ENCODE data around the gene TIGD3.

Gene TIGD3

GRCh38 chr11:65355776-65356393 lies 1.3 kb downstream of the TIGD3 start:
- Histone ChIP-seq H3K9me3 (ENCODE audit: control insufficient read depth, low read length) (no peaks in the 10 kb centered on the region), H3K4me1 (no peaks in the 10 kb centered on the region), H3K36me3 (ENCODE audit: control insufficient read depth, insufficient read depth, low read length) (no peaks in the 10 kb centered on the region), H3K27ac (peak overlapping the region; percentile 53), H3K9ac (no peak overlapping the region), H3K27me3 (ENCODE audit: control insufficient read depth, insufficient read depth, low read length) (no peaks in the 10 kb centered on the region), H2AFZ (peak overlapping the region; percentile 72), H3K4me3 (ENCODE audit: low read depth, low read length) (no peak overlapping the region), H3K4me2 (ENCODE audit: low read length) (peak overlapping the region; percentile 17), H3K79me2 (no peaks in the 10 kb centered on the region)
- TF ChIP-seq CTCF (IDR thresholded peaks at IDR 0.05) = no peak

GRCh38 chr11:65356394-65356972 lies 1.9 kb downstream of the TIGD3 start:
- no peaks in the 10 kb centered on the region for H3K79me2 ChIP-seq
- H3K27me3 ChIP-seq (ENCODE audit: control insufficient read depth, insufficient read depth, low read length) = no peaks in the 10 kb centered on the region
- H3K9ac ChIP-seq = no peak overlapping the region
- H3K4me1 ChIP-seq = no peaks in the 10 kb centered on the region
- no peak overlapping the region for H3K27ac ChIP-seq
- no peak overlapping the region for H3K4me2 ChIP-seq (ENCODE audit: low read length)
- H3K9me3 ChIP-seq (ENCODE audit: control insufficient read depth, low read length) = no peaks in the 10 kb centered on the region
- H2AFZ ChIP-seq = no peak overlapping the region
- H3K4me3 ChIP-seq (ENCODE audit: low read depth, low read length) = no peak overlapping the region
- H3K36me3 ChIP-seq (ENCODE audit: control insufficient read depth, insufficient read depth, low read length) = no peaks in the 10 kb centered on the region
- TF ChIP-seq CTCF (IDR thresholded peaks at IDR 0.05) = no peak

- no peak overlapping the region for H3K4me3 ChIP-seq (ENCODE audit: low read depth, low read length)
- TF ChIP-seq CTCF (IDR thresholded peaks at IDR 0.05) = no peak
- no peaks in the 10 kb centered on the region for H3K27me3 ChIP-seq (ENCODE audit: control insufficient read depth, insufficient read depth, low read length)
- no peaks in the 10 kb centered on the region for H3K79me2 ChIP-seq
- H3K36me3 ChIP-seq (ENCODE audit: control insufficient read depth, insufficient read depth, low read length) = no peaks in the 10 kb centered on the region
- H3K27ac ChIP-seq = no peak overlapping the region
- H3K9me3 ChIP-seq (ENCODE audit: control insufficient read depth, low read length) = no peaks in the 10 kb centered on the region
- H3K4me2 ChIP-seq (ENCODE audit: low read length) = no peak overlapping the region
- H2AFZ ChIP-seq = no peak overlapping the region
- H3K9ac ChIP-seq = no peak overlapping the region
- H3K4me1 ChIP-seq = no peaks in the 10 kb centered on the region
These were observed 3.4 kb downstream of the TIGD3 start for GRCh38 chr11:65357856-65358356.

GRCh38 chr11:65362320-65362931 lies 7.9 kb downstream of the TIGD3 start:
- no peak overlapping the region for H3K27ac ChIP-seq

More at GRCh38 chr11:65362320-65362931, 7.9 kb downstream of the TIGD3 start:
- peaks cover 7% of the 10 kb centered on the region for H3K79me2 ChIP-seq
- no peak overlapping the region for H3K9ac ChIP-seq
- no peak for TF ChIP-seq CTCF (IDR thresholded peaks at IDR 0.05)
- H3K9me3 ChIP-seq (ENCODE audit: control insufficient read depth, low read length) = no peaks in the 10 kb centered on the region
- H3K36me3 ChIP-seq (ENCODE audit: control insufficient read depth, insufficient read depth, low read length) = no peaks in the 10 kb centered on the region
- no peak overlapping the region for H3K4me2 ChIP-seq (ENCODE audit: low read length)
- H3K4me3 ChIP-seq (ENCODE audit: low read depth, low read length) = no peak overlapping the region
- no peaks in the 10 kb centered on the region for H3K27me3 ChIP-seq (ENCODE audit: control insufficient read depth, insufficient read depth, low read length)
- H3K4me1 ChIP-seq = no peaks in the 10 kb centered on the region
- H2AFZ ChIP-seq = no peak overlapping the region
